Muscle of arm (tissue), 12 donors: ENCODE results near the gene CUEDC1. TPM values are rescaled to one million over a fixed set of nuclear protein-coding genes. Genes with fewer than 3 reads are reported as not detected.
"Not testable (repeated sequence)": the region's sequence is repeated elsewhere in the genome, so short reads cannot be mapped to it uniquely, and the experiment has no call there.

ENCODE experiments used
- DNase-seq: peaks from one replicate; pipeline ENCODE4 v3.0.0-alpha.2; 2013
- polyA plus RNA-seq, 12 donors: library from polyadenylated mRNA; unstranded; fragments of 120-200 nt; gene quantifications; one replicate each; pipeline ENCODE4 v1.2.1, GENCODE V29; 2013; ENCODE audit not compliant: insufficient read length in 12 of 12

The CUEDC1 gene
- polyA plus RNA-seq, 12 donors, result 39.6 to 81.1 (median 49.1) TPM; not detected in 1

DNA sequence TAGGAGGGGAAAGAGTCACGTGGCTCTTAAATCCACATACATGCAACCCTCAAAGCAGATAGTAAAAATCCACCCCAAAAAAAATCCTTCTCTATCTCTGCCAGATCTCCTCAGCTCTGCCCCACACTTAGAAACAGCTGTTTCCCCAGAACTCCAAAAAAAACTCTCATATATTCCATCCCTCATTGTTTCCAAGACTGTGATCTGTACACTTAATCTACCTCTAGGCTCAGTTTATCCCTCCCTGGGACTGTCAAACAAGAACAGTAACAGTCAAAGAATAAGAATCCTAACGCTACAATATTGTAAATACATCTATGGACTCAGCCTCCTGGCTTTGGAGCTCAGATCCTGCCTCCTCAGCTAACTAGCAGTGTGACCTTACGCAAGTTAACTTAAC lies 11.6 kb downstream of the CUEDC1 start:
- DNase-seq, result no peak

DNA sequence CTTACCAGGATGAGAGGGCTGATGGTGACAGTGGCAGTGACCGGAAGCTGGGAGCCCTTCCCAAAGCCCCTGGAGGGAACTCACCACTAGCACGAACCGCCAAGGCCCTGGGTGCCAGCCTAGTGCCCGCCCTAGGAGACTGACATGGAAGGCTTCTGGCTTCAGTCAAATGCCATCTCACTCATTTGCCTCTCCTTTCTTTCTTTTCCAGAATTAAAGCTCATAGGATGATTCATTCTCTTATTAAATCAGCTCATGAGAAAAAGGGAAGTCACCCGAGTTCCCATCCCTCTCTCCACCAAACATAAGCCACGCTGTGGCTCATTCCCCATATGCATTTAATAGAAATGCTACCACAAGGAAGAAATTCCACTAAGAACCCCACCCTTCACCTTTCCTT lies 12.1 kb downstream of the CUEDC1 start:
- DNase-seq, result no peak

DNA sequence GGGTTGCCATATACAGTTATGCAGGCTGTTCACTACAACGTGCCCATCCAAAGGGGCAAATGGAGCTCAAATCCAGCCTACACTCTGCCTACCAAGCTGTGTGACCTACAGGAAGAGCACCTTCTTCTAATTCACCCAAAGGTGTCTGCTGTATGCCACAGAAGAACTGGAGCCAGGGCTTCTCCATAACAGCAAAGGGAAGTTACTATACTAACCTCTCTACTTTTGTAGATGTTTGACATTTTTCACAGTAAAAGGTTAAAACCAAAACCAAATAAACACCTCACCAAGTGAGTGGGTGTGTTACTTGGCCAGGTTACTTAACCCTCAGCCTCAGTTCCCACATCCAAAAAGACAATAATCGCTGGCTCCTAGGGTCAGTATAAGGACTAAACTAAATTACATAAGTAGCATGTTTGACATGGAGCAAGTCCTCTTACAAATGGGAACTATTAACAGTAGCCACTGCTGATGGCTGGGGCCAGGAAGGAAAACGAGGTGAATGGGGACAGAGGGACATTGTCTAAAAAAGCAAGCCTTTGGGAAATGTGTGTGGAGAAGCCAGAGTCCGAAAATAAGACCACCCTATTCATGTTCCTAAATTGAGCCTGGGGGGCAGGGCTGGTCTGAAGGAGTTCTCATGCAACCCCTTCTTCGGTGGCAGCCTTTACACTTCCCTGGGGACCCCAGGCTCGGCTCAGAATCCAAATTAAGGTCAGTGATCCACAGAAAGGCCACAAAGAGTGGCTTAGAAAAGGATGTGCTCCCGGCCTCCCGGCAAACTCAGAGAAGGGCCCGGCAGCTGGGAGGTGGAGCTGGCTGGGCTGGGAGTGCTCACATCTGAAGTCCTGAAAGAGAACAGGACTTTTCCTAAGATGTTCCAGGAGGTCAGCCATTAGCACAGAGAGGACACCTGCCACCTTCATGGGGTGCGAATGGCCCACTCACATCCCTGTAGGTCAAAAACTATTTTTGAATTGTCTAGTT lies 13.5 kb downstream of the CUEDC1 start:
- DNase-seq, result no peak

DNA sequence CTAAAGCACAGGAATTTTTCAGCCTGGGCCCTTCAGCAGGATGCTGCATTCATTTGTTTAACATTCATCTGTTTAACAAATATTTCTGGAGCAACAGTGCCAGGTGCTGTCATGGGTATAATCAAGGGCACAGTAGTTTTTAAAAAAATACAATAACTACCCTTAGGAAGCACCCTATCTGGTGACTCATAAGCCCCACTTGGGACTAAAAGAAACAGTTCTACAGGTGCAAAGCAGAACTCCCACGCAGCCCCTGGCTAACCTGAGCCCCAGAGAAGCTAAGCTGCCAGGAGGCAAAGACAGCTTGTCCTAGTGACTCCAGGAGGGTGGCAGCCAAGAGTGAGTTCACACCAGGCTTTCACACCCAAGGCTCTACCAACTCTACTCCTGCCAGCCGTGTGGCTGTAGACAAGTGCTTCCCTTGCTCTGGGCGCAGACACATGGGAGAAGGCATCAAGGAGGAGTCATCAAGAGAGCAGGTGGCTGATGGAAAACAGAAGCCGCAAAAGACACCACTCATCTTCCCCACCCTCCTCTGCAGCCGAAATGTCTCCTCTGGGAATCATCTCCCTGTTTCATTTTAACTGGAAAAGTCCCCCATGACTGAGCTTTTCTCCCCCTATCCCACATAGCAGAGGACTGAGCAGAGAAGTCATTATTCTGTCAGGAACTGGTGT lies 14.4 kb downstream of the CUEDC1 start:
- DNase-seq, result no peak

DNA sequence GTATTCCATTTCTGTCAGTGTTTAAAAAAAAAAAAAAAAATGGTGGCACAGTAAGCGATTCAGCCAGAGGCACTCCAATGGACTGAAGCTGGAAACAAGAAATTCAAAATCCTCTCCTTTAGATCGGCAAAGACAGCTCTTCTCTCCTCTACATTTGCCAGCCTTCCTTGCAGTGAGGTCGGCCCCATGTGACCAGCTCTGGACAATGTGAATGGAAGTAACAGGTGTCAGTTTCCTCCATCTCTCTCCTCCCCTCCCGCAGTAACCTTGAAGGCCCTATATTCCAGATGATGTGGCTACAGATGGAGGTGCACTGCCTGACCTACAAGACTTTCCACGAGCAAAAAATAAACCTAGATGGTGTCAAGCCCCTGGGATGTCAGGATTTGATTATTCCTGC lies 15.0 kb downstream of the CUEDC1 start:
- DNase-seq, result no peak

DNA sequence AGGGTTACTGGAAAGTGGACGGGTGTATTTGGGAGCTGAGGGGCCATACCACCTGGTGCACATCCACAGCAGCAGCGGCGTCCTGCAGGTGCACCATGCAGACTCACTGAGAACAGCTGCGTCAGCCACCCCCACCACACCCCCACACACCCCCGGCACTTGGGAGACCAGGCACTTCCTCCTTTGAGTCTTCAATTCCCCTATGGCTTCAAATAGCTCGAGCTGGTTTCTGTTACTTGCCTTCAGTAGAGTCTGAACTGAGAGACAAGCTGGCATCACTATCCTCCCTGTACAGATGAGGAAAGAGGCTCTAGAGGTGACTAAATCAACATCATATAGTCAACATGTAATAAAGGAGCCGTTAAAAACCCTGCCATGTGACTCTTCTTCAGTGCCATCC lies 15.4 kb downstream of the CUEDC1 start:
- DNase-seq, result no peak

DNA sequence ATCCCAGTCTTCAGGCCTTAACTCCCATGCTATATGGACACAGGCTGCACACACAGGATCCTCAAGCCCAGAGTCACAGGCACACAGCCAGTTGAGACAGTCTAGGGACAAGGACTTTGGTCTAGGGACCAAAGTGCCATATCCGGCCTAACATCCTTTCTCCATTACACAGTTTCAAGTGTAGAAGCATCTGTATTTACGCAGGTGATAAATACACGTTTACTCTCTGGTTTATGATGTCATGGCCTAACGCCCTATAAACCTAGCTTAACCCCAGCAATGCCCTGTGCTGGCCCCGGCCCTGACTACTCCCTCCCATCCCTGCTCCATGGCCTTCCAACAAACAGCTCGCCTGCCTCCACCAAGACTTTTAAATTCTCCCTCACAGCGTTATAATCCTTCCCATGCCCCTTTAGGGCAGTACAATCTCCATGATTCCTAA lies 17.1 kb downstream of the CUEDC1 start:
- DNase-seq, result no peak

DNA sequence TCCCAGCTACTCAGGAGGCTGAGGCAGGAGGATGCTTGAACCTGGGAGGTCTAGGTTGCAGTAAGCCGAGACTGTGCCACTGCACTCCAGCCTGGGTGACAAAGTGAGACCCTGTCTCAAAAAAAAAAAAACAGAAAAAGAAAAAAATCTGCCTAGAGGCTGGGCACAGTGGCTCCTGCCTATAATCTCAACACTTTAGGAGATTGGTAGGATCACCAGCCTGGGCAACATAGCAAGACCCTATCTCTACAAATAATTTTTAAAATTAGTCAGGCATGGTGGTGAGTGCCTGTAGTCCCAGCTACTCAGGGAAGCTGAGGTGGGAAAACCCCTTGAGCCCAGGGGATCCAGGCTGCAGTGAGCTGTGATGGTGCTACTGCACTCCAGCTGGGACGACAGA lies 17.7 kb downstream of the CUEDC1 start:
- DNase-seq, result no peak

DNA sequence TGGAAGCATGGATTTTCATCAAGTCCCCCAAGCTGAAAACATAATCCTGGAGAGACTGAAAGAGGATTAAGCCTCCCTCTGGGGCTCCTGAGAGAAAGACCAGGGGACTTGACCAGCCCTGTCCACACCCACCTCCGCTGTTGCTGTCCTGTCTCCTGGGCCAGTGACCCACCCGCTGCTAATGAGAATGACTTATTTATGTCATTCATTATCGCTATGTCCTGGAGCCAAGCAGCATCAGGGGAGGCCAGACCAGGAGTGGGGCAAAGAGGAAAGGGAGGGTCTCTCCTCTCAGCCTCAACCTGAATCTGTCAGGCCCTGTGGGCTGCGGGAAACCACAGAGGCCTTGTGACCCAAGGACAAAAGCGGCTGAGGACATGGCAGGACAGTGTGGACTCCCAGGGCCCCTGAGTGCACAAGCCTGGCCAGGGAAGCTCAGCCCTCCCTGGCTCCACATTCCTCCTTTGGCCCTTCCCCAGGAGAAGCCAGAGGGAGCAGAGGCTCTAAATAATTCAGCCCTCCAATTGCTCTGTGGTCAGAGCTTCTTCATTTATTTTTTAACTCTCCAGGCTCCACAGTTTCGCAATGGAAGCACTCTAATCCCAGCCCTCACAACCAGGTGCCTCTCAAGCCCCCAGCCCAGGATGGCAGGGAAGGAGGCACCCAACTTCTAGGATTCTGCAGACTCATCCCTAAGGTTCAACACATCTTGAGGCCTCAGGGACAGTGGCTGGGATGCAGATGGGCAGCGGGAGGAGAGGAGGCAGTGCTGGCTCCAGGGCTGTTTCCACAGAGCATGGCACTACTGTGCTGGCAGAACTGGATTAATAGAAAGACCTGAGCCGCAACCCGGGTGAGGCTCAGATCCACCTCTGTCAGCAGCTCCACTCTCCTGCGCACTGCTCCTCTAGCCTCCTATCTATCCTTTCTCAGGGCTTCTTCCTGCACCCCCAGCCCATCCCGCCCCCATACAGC lies 19.1 kb downstream of the CUEDC1 start:
- peak; percentile 76 for DNase-seq

DNA sequence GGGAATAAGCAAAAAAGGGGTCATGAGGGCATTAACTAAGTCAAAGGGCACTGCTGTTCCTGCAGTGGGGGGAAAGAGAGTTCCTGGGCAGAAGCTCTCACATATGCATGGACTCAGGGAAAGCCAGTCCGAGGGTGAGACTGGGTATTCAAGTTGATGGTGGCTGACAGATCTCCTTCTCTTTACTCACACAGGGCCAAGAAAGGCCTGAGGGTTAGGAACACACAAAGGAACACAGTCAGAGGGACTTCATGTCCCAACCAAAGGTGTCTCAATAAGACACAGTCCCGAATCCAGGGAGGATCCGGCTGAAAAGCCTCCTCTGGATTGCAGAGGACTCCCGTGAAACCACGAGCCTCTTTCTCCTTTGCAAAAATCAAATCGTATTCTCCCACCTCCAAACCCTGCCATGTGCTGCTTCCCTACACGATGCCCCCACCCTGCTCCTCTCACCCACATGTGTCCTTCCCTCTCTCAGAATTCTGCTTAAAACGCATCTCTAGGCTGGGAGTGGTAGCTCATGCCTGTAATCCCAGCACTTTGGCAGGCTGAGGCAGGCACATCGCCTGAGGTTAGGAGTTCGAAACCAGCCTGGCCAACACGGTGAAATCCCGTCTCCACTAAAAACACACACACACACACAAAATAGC lies 23.6 kb downstream of the CUEDC1 start:
- no peak for DNase-seq

DNA sequence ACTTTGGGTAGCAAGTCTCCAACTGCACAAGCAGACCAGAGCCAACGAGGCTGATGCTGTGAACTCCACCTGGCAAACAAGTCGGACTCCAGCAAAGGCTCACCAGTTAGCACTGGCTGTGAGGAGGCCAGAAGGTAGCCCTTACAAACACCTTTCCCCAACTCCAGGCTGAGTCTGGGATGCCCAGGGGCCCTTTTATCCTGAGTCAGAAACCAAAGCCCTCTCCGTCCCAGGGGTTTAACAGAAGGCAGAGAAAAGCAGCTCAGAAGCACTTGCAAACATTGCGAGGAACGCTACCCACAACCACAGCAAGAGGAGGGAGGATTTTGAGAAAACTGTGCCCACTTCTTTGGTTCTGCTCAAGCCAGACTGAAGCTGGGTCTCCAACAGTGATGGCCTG lies 25.0 kb downstream of the CUEDC1 start:
- DNase-seq, result no peak

DNA sequence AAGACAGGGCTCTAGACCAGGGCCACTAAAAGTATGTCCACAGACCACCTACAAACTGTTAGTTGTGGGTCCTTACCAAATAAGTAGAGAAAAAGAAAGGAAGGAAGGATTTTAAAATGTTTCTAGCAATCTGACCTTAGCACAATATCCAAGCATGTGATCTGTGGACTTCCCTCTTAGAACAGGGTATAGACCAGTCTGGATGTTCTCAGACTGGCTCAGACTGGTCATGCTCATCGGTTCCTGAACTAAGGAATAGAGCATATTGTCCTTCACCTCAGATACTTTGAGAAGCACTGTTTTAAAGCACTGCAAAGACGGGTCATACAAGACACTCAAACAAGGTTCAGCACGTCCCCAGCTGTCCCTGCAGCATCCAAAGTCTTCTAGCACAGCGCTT lies 25.8 kb downstream of the CUEDC1 start:
- DNase-seq, result no peak

DNA sequence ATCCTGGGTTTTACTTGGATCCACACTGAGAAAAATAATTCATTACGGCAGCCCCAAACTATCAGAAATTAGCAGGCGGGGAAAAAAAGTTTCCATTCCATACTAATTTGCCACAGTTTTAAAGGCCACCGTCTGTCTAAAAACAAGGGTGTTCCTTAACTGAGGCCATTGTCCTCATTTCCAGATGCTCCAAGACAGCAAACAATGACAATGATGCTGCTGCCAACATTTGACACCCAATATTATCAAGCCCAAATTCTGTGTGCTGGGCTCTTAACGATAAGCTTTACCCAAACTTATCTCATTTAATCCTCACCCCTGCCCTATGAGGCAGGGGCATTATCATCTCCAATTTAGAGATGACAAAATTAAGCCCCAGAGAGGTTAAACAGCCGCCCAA lies 26.3 kb downstream of the CUEDC1 start:
- DNase-seq, result no peak

DNA sequence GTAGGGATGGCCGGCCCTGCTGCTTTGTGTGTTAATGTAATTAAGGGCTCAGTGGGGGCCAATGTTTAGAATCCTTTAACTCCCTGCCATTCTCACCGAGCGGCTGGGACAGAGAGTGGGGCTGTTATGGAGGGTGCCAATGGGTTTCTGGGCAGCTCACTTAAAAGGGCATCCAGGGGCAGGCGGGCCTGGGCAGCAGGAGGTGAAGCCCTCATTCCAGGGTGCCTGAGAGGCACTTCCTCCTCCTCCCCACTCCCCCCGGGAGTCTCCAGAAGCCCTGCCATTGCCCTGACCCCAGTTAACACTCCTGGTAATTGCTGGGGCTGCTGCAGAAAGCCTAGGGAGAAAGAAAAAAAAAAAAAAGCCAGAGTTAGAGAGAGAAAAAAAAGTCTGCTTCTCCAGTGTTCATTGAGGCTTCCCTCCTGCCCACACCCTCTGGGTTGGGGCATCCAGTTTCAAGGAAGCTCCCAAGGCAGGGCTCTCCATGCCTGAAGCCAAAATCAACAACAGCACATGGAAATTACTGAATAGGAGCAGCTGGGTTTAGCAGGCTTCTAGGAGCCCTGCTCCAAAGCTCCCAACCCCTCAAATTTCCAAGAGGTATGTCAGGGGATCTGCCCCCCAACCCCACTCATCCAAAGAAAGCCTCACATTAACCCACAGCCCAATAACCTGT lies 28.0 kb downstream of the CUEDC1 start:
- DNase-seq, result no peak

DNA sequence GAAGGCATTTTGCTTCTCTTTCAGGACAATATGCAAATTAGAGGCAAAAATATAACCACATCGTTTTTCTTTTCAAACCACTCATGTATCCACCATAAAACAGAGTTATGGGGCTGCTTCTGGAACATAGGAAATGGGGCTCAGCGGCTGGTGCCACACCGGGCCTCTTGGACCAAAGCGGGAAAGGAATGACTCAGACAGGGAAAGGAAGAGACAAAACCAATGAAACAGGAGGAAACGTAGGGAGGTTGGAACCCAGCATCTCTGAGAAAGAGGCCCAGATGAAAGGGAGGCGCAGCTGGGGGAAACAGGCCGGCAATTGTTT lies 28.5 kb downstream of the CUEDC1 start:
- no peak for DNase-seq

DNA sequence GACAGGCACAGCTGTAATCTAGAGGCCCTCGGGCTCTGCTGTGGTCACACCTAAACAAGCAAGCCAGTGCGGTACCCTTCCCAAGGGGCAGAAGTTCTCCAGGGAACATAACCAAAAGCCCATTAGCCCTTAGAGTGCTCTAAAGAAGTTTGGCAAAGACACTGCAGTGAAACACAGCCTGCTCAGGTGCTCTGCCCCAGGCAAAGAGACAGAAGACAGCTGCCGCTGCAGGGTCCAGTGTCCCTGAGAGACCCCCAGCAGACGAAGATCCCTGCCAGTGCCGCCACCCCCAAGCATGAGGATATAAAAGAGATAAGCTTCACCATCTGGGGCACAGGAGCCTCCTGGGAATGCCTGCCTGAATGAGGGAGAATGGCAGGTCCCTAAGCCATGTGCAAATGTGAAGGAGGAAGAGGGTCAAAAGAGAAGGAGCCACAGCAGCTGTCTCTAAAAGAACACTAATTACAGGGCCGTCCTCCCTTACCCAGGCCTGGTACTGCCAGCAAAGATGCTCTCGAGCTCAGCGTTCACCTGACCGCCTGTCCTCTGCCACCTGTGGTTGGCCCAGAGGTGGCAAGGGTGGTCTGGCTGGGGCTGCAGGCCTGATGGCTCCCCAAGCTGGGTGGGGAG lies 29.7 kb downstream of the CUEDC1 start:
- DNase-seq, result no peak

DNA sequence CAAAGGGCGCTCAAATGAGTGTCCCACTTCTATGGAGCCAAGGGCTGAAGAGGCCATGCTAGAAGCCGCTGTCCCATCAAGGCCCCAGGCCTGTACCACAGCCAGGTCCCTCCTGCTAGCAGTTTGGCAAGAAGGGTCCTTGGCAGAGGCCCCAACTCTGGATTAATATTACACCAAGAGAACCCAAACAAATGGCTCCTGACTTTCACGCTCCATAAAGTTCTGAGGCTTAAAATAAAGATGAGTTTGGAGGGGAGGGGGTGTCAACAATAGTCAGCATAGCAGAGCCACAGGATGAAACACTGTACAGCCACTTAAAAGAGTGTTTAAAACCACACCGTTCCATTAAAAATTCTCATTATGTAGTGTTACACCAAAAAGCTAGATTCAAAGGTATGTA lies 30.5 kb downstream of the CUEDC1 start:
- DNase-seq, result no peak

DNA sequence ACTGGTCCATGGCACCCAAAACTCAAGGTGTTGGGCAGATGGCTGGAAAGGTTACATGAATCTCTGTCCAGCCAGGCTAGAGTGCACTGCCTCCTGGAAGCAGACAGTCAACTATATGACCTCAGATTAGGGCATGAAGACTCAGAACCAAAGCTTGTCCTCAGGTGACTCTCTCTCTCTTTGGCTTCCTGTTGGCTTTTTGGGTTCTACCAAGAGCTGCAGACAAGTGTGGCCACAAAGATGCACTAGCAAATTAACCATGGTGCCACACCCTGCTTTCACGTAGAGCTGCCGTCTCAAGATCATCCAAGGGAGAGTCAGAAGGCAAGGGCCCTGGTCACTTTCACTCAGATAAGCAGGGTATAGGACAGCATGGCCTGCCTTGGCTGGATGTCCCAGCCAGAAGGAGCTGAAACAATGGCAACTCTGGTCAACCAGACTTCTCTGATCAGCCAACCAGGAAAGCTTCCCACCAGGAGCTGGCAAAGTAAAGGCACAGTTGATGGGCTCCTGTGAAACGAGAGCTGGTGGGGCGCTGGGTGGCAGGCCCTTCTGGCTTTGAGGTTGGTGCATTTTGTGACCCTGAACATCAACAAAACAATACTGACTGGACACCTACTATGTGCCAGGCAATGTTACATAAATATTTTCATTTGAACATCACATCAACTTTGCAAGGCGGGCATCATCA lies 31.9 kb downstream of the CUEDC1 start:
- no peak for DNase-seq

DNA sequence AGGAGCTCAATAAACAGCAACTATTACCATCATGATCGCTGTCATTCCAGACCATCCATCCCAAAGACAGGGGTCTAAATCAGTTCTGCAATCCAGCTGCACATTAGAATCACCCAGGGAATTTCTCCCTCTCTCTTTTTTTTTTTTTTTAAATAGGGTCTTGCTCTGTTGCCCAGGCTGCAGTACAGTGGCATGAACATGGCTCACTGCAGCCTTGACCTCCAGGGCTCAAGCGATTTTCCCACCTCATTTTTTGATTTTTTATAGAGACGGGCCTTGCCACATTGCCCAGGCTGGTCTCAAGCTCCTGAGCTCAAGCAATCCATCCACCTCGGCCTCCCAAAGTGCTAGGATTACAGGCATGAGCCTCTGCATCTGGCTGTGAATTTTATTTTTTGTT lies 32.5 kb downstream of the CUEDC1 start:
- not testable (repeated sequence) for DNase-seq
